D721Med (cell line): Measurements from ENCODE around the gene SRSF5.

Experiments
- DNase-seq: peaks from one replicate; pipeline ENCODE4 v3.0.0; 2011; ENCODE audit warnings: low spot score; ENCODE audit not compliant: insufficient read length
- FAIRE-seq: peaks from 2 replicates; lab custom pipeline; 2011; peaks lifted over from hg19 to GRCh38; lab: Jason Lieb, UNC
- TF ChIP-seq, protein P1 (sequence below): IDR thresholded peaks from 2 replicates; pipeline ENCODE4 v1.5.1; 2012; ENCODE audit warnings: mild to moderate bottlenecking, control low read depth; ENCODE audit not compliant: insufficient read depth; ENCODE audit errors: missing control alignments

The SRSF5 gene

DNA sequence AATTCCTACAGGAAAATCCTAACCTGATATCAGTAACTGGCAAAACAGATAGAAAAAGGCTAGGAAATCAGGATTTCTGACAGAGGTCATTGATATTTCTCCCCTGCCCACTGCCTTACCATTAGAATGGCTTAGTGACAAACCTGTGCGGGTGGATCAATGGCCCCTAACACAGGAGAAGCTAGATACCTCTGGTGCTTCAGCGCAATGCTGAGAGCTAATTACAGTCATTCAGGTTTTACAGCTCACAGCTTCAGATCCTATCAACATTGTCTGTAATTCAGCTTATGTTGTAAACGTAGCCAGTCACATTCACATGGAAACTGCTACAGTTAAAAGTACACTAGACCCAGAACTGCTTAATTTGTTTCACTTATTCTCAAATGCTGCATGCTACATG is 47.5 kb downstream of the SRSF5 start:
- TF ChIP-seq, protein P1, sequence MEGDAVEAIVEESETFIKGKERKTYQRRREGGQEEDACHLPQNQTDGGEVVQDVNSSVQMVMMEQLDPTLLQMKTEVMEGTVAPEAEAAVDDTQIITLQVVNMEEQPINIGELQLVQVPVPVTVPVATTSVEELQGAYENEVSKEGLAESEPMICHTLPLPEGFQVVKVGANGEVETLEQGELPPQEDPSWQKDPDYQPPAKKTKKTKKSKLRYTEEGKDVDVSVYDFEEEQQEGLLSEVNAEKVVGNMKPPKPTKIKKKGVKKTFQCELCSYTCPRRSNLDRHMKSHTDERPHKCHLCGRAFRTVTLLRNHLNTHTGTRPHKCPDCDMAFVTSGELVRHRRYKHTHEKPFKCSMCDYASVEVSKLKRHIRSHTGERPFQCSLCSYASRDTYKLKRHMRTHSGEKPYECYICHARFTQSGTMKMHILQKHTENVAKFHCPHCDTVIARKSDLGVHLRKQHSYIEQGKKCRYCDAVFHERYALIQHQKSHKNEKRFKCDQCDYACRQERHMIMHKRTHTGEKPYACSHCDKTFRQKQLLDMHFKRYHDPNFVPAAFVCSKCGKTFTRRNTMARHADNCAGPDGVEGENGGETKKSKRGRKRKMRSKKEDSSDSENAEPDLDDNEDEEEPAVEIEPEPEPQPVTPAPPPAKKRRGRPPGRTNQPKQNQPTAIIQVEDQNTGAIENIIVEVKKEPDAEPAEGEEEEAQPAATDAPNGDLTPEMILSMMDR: no peak
- no peak for FAIRE-seq
- no peak for DNase-seq

DNA sequence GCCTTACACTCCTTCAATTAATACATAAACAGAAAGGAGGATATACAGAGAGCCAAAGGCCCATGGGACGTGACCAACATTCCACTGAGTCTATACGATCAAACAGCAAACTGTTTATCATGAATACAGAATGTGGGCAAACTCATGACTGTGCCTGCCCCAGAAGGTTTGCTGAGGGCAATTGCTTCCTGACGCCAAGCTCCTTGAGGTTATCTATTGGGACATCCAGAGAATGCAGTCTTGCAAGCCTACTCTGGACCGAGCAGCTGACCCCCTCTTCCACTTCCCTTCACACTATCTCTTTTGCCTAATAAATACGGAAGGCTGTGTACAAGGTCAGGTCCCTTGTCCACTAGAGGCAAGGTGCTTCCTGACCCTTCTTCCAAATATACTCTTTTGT is 48.6 kb downstream of the SRSF5 start:
- TF ChIP-seq, protein P1: no peak
- no peak for DNase-seq
- FAIRE-seq: no peak

DNA sequence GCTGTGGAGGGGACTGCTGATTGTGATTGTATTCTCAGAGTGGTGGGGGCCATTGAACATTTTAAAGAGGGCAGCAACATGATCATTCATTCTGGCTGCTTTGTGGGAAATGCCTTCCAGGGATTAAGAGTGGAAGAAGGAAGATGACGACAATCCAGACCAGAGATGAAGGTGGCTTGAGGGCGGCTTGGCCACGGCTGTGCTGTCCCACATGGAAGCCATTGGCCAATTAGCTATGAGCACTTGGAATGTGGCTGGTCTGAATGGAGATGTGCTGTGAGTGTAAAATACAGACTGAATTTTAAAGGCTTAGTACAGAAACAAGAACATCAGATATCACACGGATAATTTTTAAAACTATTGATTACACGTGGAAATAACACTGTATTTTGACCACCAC is 49.3 kb downstream of the SRSF5 start:
- TF ChIP-seq, protein P1: no peak
- DNase-seq: no peak
- FAIRE-seq: no peak

DNA sequence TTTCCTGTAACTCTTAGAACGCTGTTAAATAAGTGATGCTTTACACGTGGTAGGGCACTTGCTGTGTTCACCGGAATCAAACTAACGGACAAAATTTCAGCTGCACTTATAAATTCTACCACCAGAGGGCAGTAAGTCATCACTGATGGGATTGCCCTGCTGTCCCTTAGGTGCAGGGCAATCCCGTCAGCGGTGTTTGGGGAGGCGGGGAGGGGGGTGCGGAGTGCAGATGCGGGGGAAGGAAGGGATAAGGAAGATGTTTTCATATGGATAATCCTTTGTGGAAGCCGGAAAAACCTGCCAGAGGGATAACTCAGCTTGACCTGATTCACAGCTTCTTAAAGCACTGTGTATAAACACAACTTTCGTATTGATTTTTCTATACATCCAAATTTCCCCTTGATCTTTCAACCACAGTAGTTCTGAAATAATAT is 51.8 kb downstream of the SRSF5 start:
- peak; percentile 44 for DNase-seq
- FAIRE-seq: peak; percentile 29
- TF ChIP-seq, protein P1: peak; percentile 81

GRCh38 chr14:69819607-69820006 is 52.7 kb downstream of the SRSF5 start:
- TF ChIP-seq, protein P1: no peak
- FAIRE-seq (no peak), DNase-seq (no peak)

DNA sequence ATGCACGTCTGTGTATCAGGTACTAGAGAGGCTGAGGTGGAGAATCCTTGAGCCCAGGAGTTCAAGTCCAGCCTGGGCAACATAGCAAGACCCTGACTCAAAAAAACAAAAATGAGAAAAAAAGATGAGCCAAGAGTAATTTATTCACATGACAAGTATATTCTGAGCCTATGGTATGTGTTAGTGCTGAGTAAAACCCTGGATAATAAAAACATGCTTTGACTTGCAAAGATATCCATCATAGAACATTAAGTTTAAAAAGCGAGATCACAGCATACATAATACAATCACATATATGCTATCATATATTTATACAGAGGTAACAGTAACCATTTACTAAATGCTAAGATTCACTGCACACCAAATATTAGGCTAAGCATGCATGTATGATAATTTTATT is 54.0 kb downstream of the SRSF5 start:
- TF ChIP-seq, protein P1: no peak
- FAIRE-seq (no peak), DNase-seq (no peak)
